OCI-LY1 (cell line): Measurements from ENCODE around the gene WHRN.

Source experiments
- EZH2 ChIP-seq: fragments of 200-600 bp; sonication (generic), shearing (Covaris generic); IDR thresholded peaks from 2 replicates; pipeline ENCODE4 v1.8.0; 2017; ENCODE audit warnings: borderline replicate concordance, mixed run types, mild to moderate bottlenecking, antibody characterized with exemption, low read length, moderate library complexity, mixed read lengths
- TF ChIP-seq, protein P1 (sequence below): fragments of 200-600 bp; sonication (generic), shearing (Covaris generic); IDR thresholded peaks from 2 replicates; pipeline ENCODE4 v1.5.1; 2017; ENCODE audit warnings: mild to moderate bottlenecking, antibody characterized with exemption, low read length, moderate library complexity, mixed read lengths

DNA sequence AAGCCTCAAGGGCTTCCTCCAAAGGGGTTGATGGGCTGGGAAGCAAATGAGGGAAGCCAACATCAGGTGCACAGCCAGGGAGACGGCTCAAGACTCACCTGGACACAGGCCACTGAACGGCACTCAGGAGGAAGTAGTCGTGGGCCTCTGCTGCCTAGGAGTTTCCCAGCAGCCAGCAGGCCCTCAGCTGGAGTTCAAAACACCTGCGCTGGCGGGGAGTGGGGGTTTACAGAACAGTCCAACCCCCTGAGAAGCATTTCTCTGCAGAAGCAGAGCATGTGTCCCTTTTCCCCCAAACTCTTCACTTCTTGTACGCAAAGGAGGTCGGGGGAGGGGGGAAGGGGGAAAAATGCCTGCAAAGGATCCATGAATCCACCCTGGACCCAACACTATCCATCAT, 2.3 kb downstream of the WHRN start:
- TF ChIP-seq, protein P1, sequence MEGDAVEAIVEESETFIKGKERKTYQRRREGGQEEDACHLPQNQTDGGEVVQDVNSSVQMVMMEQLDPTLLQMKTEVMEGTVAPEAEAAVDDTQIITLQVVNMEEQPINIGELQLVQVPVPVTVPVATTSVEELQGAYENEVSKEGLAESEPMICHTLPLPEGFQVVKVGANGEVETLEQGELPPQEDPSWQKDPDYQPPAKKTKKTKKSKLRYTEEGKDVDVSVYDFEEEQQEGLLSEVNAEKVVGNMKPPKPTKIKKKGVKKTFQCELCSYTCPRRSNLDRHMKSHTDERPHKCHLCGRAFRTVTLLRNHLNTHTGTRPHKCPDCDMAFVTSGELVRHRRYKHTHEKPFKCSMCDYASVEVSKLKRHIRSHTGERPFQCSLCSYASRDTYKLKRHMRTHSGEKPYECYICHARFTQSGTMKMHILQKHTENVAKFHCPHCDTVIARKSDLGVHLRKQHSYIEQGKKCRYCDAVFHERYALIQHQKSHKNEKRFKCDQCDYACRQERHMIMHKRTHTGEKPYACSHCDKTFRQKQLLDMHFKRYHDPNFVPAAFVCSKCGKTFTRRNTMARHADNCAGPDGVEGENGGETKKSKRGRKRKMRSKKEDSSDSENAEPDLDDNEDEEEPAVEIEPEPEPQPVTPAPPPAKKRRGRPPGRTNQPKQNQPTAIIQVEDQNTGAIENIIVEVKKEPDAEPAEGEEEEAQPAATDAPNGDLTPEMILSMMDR: no peak
- no peak for TF ChIP-seq EZH2
